ENCODE results near the gene OPN4. TPM values are rescaled to one million over a fixed set of nuclear protein-coding genes. Genes with fewer than 3 reads are reported as not detected.

The OPN4 gene
- total and polyA plus RNA-seq, 8 donors: not detected

- no peaks in the 10 kb centered on the region for H3K36me3 ChIP-seq
- TF ChIP-seq CTCF (IDR thresholded peaks at IDR 0.05) (no peak), POLR2AphosphoS5 (IDR thresholded peaks at IDR 0.05) (no peak)
- H3K4me3 ChIP-seq: no peak overlapping the region
- intact Hi-C loops (cut with DNase I; ENCODE audit: low total_unique reads): no loop called here
- H3K27ac ChIP-seq: no peak overlapping the region
- no peaks in the 10 kb centered on the region for H3K27me3 ChIP-seq
- H3K9me3 ChIP-seq: no peaks in the 10 kb centered on the region
- peaks cover 5 to 22% (median 14%) of the 10 kb centered on the region in 4 donors for H3K4me1 ChIP-seq
- 74 to 85% (median 77%) methylated on average over 11 to 14 of the region's 14 CpGs for WGBS, 5 donors
- DNase-seq: peak in 1 of 2 donors; percentile 62
Observed at GRCh38 chr10:86652361-86653202, 1.8 kb upstream of the OPN4 start.

GRCh38 chr10:86653379-86653778 lies 968 bp upstream of the OPN4 start:
- Histone ChIP-seq H3K9me3 (no peaks in the 10 kb centered on the region), H3K27me3 (no peaks in the 10 kb centered on the region), H3K27ac (no peak overlapping the region), H3K4me3 (no peak overlapping the region), H3K36me3 (no peaks in the 10 kb centered on the region), H3K4me1 (peaks cover 5 to 18% (median 14%) of the 10 kb centered on the region in 4 donors)
- TF ChIP-seq CTCF (IDR thresholded peaks at IDR 0.05) (no peak), POLR2A (IDR thresholded peaks at IDR 0.05) (no peak)
- DNase-seq: no peak
- WGBS, 5 donors: 81 to 90% (median 86%) methylated on average over 3 of the region's 3 CpGs
- intact Hi-C loops (cut with DNase I; ENCODE audit: low total_unique reads): no loop called here

GRCh38 chr10:86653987-86654386 lies 360 bp upstream of the OPN4 start:
- Histone ChIP-seq H3K4me3 (no peak overlapping the region), H3K36me3 (no peaks in the 10 kb centered on the region), H3K9me3 (no peaks in the 10 kb centered on the region), H3K27me3 (no peaks in the 10 kb centered on the region), H3K27ac (no peak overlapping the region), H3K4me1 (peaks cover 5 to 12% (median 10%) of the 10 kb centered on the region in 4 donors)
- DNase-seq: no peak
- 92 to 100% (median 96%) methylated on average over 3 of the region's 3 CpGs for WGBS, 5 donors
- TF ChIP-seq POLR2AphosphoS5 (IDR thresholded peaks at IDR 0.05) (no peak), CTCF (IDR thresholded peaks at IDR 0.05) (no peak), POLR2A (IDR thresholded peaks at IDR 0.05) (no peak), EP300 (IDR thresholded peaks at IDR 0.05) (no peak)
- intact Hi-C loops (cut with DNase I; ENCODE audit: low total_unique reads): no loop called here

GRCh38 chr10:86655173-86655540 lies 810 bp downstream of the OPN4 start:
- intact Hi-C loops (cut with DNase I; ENCODE audit: low total_unique reads): no loop called here
- DNase-seq: no peak
- 85 to 100% (median 94%) methylated on average over 1 to 4 of the region's 4 CpGs for WGBS, 5 donors

More at GRCh38 chr10:86655173-86655540, 810 bp downstream of the OPN4 start:
- Histone ChIP-seq H3K4me1 (peaks cover 0 to under 1% (median 0%) of the 10 kb centered on the region in 4 donors), H3K9me3 (no peaks in the 10 kb centered on the region), H3K27me3 (no peaks in the 10 kb centered on the region), H3K4me3 (no peak overlapping the region), H3K27ac (no peak overlapping the region), H3K36me3 (no peaks in the 10 kb centered on the region)
- TF ChIP-seq CTCF (IDR thresholded peaks at IDR 0.05): no peak
- no peak for TF ChIP-seq POLR2A (IDR thresholded peaks at IDR 0.05)
- no peak for TF ChIP-seq POLR2AphosphoS5 (IDR thresholded peaks at IDR 0.05)
- no peak for TF ChIP-seq EP300 (IDR thresholded peaks at IDR 0.05)
